22Rv1 (cell line): ENCODE results near the gene SOX5.

Experiments
- ZFX ChIP-seq: fragments of 450-650 bp; IDR thresholded peaks from 2 replicates; pipeline ENCODE4 v1.6.1; 2017; ENCODE audit warnings: antibody characterized with exemption, borderline replicate concordance
- TF ChIP-seq, protein P1 (sequence below): fragments of 450-650 bp; IDR thresholded peaks from 2 replicates; pipeline ENCODE4 v1.5.1; 2017; ENCODE audit warnings: mild to moderate bottlenecking

DNA sequence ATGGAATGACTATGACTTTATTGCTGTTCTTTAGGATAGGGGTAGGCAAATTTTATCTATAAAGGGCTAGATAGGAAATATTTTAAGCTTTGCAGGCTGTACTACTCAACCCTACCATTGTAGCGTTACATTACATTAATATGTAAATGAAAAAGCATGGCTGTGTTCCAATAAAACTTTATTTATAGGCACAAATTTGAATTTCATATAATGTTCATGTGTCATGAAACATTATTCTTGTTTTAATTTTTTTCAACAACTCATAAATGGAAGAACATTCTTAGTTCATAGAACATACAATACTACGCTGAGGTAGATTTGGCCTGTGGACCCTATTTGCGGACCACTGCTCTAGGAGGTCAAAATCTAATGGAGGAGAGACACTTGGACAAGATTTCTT lies 133.7 kb downstream of the SOX5 start:
- TF ChIP-seq, protein P1, sequence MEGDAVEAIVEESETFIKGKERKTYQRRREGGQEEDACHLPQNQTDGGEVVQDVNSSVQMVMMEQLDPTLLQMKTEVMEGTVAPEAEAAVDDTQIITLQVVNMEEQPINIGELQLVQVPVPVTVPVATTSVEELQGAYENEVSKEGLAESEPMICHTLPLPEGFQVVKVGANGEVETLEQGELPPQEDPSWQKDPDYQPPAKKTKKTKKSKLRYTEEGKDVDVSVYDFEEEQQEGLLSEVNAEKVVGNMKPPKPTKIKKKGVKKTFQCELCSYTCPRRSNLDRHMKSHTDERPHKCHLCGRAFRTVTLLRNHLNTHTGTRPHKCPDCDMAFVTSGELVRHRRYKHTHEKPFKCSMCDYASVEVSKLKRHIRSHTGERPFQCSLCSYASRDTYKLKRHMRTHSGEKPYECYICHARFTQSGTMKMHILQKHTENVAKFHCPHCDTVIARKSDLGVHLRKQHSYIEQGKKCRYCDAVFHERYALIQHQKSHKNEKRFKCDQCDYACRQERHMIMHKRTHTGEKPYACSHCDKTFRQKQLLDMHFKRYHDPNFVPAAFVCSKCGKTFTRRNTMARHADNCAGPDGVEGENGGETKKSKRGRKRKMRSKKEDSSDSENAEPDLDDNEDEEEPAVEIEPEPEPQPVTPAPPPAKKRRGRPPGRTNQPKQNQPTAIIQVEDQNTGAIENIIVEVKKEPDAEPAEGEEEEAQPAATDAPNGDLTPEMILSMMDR: no peak
- TF ChIP-seq ZFX: no peak
